Activated B cell treated with CpG ODN at 0.5 μM for 24 hours (primary cell): ENCODE results near the gene DGKI. TPM values are rescaled to one million over a fixed set of nuclear protein-coding genes. Genes with fewer than 3 reads are reported as not detected.

Experiments used
- ATAC-seq: fragments of 200-7000 bp; cut with Tn5 transposase; one replicate; pipeline ENCODE4 v1.10.0; 2021; ENCODE audit warnings: low read depth, mild to moderate bottlenecking, moderate library complexity
- CTCF ChIA-PET: fragments of 350-600 bp; sonication (Branson Sonifier 250); formaldehyde crosslinking; loops from one replicate; lab custom pipeline; 2021; ENCODE audit warnings: antibody characterized with exemption; lab: Charles Lee
- POLR2A ChIA-PET: fragments of 350-600 bp; sonication (Branson Sonifier 250); formaldehyde crosslinking; loops from one replicate; lab custom pipeline; 2021; ENCODE audit warnings: antibody characterized with exemption; lab: Charles Lee
- DNase-seq: peaks from one replicate; pipeline ENCODE4 v3.0.0; 2022
- H3K27ac Mint-ChIP-seq: one replicate; pipeline ENCODE4 v1.8.0; 2020; ENCODE audit warnings: mixed read lengths
- H3K27me3 Mint-ChIP-seq: one replicate; pipeline ENCODE4 v1.8.0; 2021; ENCODE audit warnings: mixed read lengths
- H3K36me3 Mint-ChIP-seq: one replicate; pipeline ENCODE4 v1.8.0; 2021; ENCODE audit warnings: low read depth, mixed read lengths
- H3K4me1 Mint-ChIP-seq: one replicate; pipeline ENCODE4 v1.8.0; 2021; ENCODE audit warnings: mixed read lengths
- H3K4me3 Mint-ChIP-seq: one replicate; pipeline ENCODE4 v1.8.0; 2020; ENCODE audit warnings: mild to moderate bottlenecking, mixed read lengths
- H3K9me3 Mint-ChIP-seq: one replicate; pipeline ENCODE4 v1.8.0; 2020; ENCODE audit warnings: mixed read lengths
- intact Hi-C: fragments of 100-400 bp; cut with micrococcal nuclease; formaldehyde crosslinking; loops from one replicate; pipeline ENCODE4 v1.15.1; 2024
- total RNA-seq: library from RNA; stranded (reverse); gene quantifications from 2 replicates; pipeline ENCODE4 v1.2.3, GENCODE V29; 2022
- TF ChIP-seq, protein P1 (sequence below): fragments of 200-600 bp; IDR thresholded peaks from one replicate; pipeline ENCODE4 v1.8.0; 2022; ENCODE audit warnings: antibody characterized with exemption, mild to moderate bottlenecking

DGKI gene
- total RNA-seq, 1 donor from 2014 or later, result not detected

- H3K9me3 Mint-ChIP-seq, result no peaks in the 10 kb centered on the region
- no peaks in the 10 kb centered on the region for H3K36me3 Mint-ChIP-seq
- ChIA-PET CTCF (no interaction called here), POLR2A (no interaction called here)
- H3K27me3 Mint-ChIP-seq, result peaks cover 3% of the 10 kb centered on the region
- H3K27ac Mint-ChIP-seq, result no peak overlapping the region
- no peak overlapping the region for H3K4me3 Mint-ChIP-seq
- TF ChIP-seq, protein P1, sequence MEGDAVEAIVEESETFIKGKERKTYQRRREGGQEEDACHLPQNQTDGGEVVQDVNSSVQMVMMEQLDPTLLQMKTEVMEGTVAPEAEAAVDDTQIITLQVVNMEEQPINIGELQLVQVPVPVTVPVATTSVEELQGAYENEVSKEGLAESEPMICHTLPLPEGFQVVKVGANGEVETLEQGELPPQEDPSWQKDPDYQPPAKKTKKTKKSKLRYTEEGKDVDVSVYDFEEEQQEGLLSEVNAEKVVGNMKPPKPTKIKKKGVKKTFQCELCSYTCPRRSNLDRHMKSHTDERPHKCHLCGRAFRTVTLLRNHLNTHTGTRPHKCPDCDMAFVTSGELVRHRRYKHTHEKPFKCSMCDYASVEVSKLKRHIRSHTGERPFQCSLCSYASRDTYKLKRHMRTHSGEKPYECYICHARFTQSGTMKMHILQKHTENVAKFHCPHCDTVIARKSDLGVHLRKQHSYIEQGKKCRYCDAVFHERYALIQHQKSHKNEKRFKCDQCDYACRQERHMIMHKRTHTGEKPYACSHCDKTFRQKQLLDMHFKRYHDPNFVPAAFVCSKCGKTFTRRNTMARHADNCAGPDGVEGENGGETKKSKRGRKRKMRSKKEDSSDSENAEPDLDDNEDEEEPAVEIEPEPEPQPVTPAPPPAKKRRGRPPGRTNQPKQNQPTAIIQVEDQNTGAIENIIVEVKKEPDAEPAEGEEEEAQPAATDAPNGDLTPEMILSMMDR, result no peak
- intact Hi-C loops, result no loop called here
- ATAC-seq, result no peak
- no peaks in the 10 kb centered on the region for H3K4me1 Mint-ChIP-seq
- no peak for DNase-seq
Measured at GRCh38 chr7:137790828-137791227, 55.9 kb downstream of the DGKI start.

- POLR2A ChIA-PET, result no interaction called here
Measured at GRCh38 chr7:137789215-137789882, 57.4 kb downstream of the DGKI start.

DNA sequence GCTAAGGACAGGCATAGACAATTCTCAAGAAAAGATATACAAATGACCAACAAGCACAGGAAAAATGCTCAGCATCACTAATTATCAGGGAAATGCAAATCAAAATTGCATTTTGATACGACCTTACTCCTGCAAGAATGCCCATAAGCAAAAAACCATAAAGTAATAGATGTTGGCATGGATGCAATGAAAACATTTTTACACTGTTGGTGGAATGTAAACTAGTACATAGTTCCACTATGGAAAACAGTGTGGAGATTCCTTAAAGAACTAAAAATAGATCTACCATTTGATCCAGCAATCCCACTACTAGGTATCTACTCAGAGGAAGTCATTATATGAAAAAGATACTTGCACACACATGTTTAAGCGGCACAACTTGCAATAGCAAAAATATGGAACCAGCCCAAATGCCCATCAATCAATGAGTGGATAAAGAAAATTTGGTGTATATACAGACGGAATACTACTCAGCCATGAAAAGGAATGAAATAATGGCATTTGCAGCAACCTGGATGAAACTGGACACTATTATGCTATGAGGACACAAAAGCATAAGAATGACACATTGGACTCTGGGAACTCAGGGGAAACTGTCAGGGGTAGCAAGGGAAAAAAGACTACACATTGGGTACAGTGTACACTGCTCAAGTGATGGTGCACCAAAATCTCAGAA, 59.3 kb downstream of the DGKI start:
- Mint-ChIP-seq H3K4me3 (no peak overlapping the region), H3K27ac (no peak overlapping the region), H3K9me3 (peaks cover 5% of the 10 kb centered on the region), H3K4me1 (no peaks in the 10 kb centered on the region), H3K27me3 (peaks cover 3% of the 10 kb centered on the region), H3K36me3 (no peaks in the 10 kb centered on the region)
- CTCF ChIA-PET, result no interaction called here
- ATAC-seq (no peak), DNase-seq (no peak)
- intact Hi-C loops, result no loop called here
- TF ChIP-seq, protein P1, result no peak
- POLR2A ChIA-PET, result no interaction called here

More at GRCh38 chr7:137789215-137789882, 57.4 kb downstream of the DGKI start:
- intact Hi-C loops, result no loop called here
- ATAC-seq, result no peak
- DNase-seq, result no peak
- TF ChIP-seq, protein P1, result no peak
- H3K4me3 Mint-ChIP-seq, result no peak overlapping the region
- no peaks in the 10 kb centered on the region for H3K4me1 Mint-ChIP-seq
- H3K9me3 Mint-ChIP-seq, result peaks cover 2% of the 10 kb centered on the region
- CTCF ChIA-PET, result no interaction called here
- H3K36me3 Mint-ChIP-seq, result no peaks in the 10 kb centered on the region
- H3K27me3 Mint-ChIP-seq, result peaks cover 3% of the 10 kb centered on the region
- no peak overlapping the region for H3K27ac Mint-ChIP-seq

- Mint-ChIP-seq H3K4me1 (no peaks in the 10 kb centered on the region), H3K9me3 (peaks cover 2% of the 10 kb centered on the region), H3K4me3 (no peak overlapping the region), H3K27ac (no peak overlapping the region), H3K36me3 (no peaks in the 10 kb centered on the region), H3K27me3 (peaks cover 8% of the 10 kb centered on the region)
- ChIA-PET CTCF (no interaction called here), POLR2A (no interaction called here)
- DNase-seq (no peak), ATAC-seq (no peak)
- intact Hi-C loops, result no loop called here
- TF ChIP-seq, protein P1, result no peak
Measured at GRCh38 chr7:137778511-137778910, 68.3 kb downstream of the DGKI start.

GRCh38 chr7:137774793-137775201, 72.0 kb downstream of the DGKI start:
- H3K4me1 Mint-ChIP-seq, result no peaks in the 10 kb centered on the region
- CTCF ChIA-PET, result no interaction called here
- ATAC-seq (no peak), DNase-seq (no peak)
- H3K27me3 Mint-ChIP-seq, result peaks cover 4% of the 10 kb centered on the region
- POLR2A ChIA-PET, result no interaction called here
- H3K36me3 Mint-ChIP-seq, result no peaks in the 10 kb centered on the region
- H3K27ac Mint-ChIP-seq, result no peak overlapping the region
- TF ChIP-seq, protein P1, result no peak
- intact Hi-C loops, result no loop called here
- H3K9me3 Mint-ChIP-seq, result peaks cover 2% of the 10 kb centered on the region
- no peak overlapping the region for H3K4me3 Mint-ChIP-seq
